Progenitor cell of endocrine pancreas (in vitro differentiated cells): ENCODE results near the gene PROSER2. TPM values are rescaled to one million over a fixed set of nuclear protein-coding genes. Genes with fewer than 3 reads are reported as not detected.

ENCODE experiments used
- DNase-seq: peaks from one replicate; pipeline ENCODE4 v3.0.0; 2021; ENCODE audit warnings: low spot score; ENCODE audit not compliant: unreplicated experiment
- H3K27ac Mint-ChIP-seq: 2 replicates; pipeline ENCODE4 v1.8.0; 2021; ENCODE audit warnings: mild to moderate bottlenecking, moderate library complexity, mixed read lengths
- H3K27me3 Mint-ChIP-seq: 2 replicates; pipeline ENCODE4 v1.8.0; 2021; ENCODE audit warnings: mixed read lengths
- H3K36me3 Mint-ChIP-seq: 2 replicates; pipeline ENCODE4 v1.8.0; 2022; ENCODE audit warnings: mixed read lengths; ENCODE audit not compliant: insufficient read depth
- H3K4me1 Mint-ChIP-seq: 2 replicates; pipeline ENCODE4 v1.8.0; 2021; ENCODE audit warnings: low read depth, mixed read lengths
- H3K4me3 Mint-ChIP-seq: 2 replicates; pipeline ENCODE4 v1.8.0; 2021; ENCODE audit warnings: low read depth, mild to moderate bottlenecking, moderate library complexity, mixed read lengths
- H3K9me3 Mint-ChIP-seq: 2 replicates; pipeline ENCODE4 v1.8.0; 2021; ENCODE audit warnings: low read depth, mixed read lengths
- CTCF ChIP-seq: fragments of 200-600 bp; sonication (generic); IDR thresholded peaks from one replicate; pipeline ENCODE4 v1.5.0; 2021; ENCODE audit warnings: antibody characterized with exemption, mild to moderate bottlenecking; ENCODE audit not compliant: unreplicated experiment
- total RNA-seq: library from RNA; stranded (reverse); gene quantifications from 2 replicates; pipeline ENCODE4 v1.2.1, GENCODE V29; 2021

The PROSER2 gene
- total RNA-seq, 1 donor from 2014 or later, result 19.0 TPM

GRCh38 chr10:11835061-11835460, 11.9 kb downstream of the PROSER2 start:
- Mint-ChIP-seq H3K4me3 (no peak overlapping the region), H3K4me1 (peaks cover 32% of the 10 kb centered on the region)

GRCh38 chr10:11835704-11836103, 12.5 kb downstream of the PROSER2 start:
- no peak for DNase-seq
- no peak for TF ChIP-seq CTCF
- H3K9me3 Mint-ChIP-seq, result no peaks in the 10 kb centered on the region
- no peak overlapping the region for H3K4me3 Mint-ChIP-seq
- H3K36me3 Mint-ChIP-seq, result peaks cover 14% of the 10 kb centered on the region
- no peak overlapping the region for H3K27ac Mint-ChIP-seq
- H3K4me1 Mint-ChIP-seq, result peaks cover 25% of the 10 kb centered on the region
- no peaks in the 10 kb centered on the region for H3K27me3 Mint-ChIP-seq

More at GRCh38 chr10:11835061-11835460, 11.9 kb downstream of the PROSER2 start:
- H3K27ac Mint-ChIP-seq, result no peak overlapping the region
- DNase-seq, result no peak
- H3K27me3 Mint-ChIP-seq, result no peaks in the 10 kb centered on the region
- no peaks in the 10 kb centered on the region for H3K9me3 Mint-ChIP-seq
- no peak for TF ChIP-seq CTCF
- H3K36me3 Mint-ChIP-seq, result peaks cover 14% of the 10 kb centered on the region

- Mint-ChIP-seq H3K4me3 (no peak overlapping the region), H3K9me3 (no peaks in the 10 kb centered on the region), H3K27me3 (no peaks in the 10 kb centered on the region), H3K36me3 (peaks cover 14% of the 10 kb centered on the region), H3K4me1 (peaks cover 8% of the 10 kb centered on the region), H3K27ac (peak overlapping the region; percentile 69)
- DNase-seq, result no peak
- TF ChIP-seq CTCF, result no peak
Observed at GRCh38 chr10:11837372-11838161, 14.4 kb downstream of the PROSER2 start.

GRCh38 chr10:11838298-11838852, 15.2 kb downstream of the PROSER2 start:
- H3K27me3 Mint-ChIP-seq, result no peaks in the 10 kb centered on the region
- H3K4me3 Mint-ChIP-seq, result no peak overlapping the region
- H3K9me3 Mint-ChIP-seq, result no peaks in the 10 kb centered on the region
- H3K4me1 Mint-ChIP-seq, result peaks cover 5% of the 10 kb centered on the region
- TF ChIP-seq CTCF, result no peak
- no peak overlapping the region for H3K27ac Mint-ChIP-seq
- H3K36me3 Mint-ChIP-seq, result peaks cover 14% of the 10 kb centered on the region
- DNase-seq, result no peak

- H3K4me1 Mint-ChIP-seq, result peaks cover 3% of the 10 kb centered on the region
- H3K27me3 Mint-ChIP-seq, result no peaks in the 10 kb centered on the region
- no peaks in the 10 kb centered on the region for H3K9me3 Mint-ChIP-seq
- H3K4me3 Mint-ChIP-seq, result no peak overlapping the region
- no peak overlapping the region for H3K27ac Mint-ChIP-seq
- H3K36me3 Mint-ChIP-seq, result peaks cover 15% of the 10 kb centered on the region
- no peak for DNase-seq
- no peak for TF ChIP-seq CTCF
Observed at GRCh38 chr10:11841375-11841774, 18.2 kb downstream of the PROSER2 start.
